ENCODE data around the gene SPATA1.

GRCh38 chr1:84478876-84479868, 27.0 kb upstream of the SPATA1 start, which contains the start of gene RPF1:
- TF ChIP-seq CTCF (conservative IDR thresholded peaks at IDR 0.05; ENCODE audit: low read length) (peak; percentile 23; the same call in 1 of the 2 replicates), EZH2phosphoT487 (IDR thresholded peaks at IDR 0.05; ENCODE audit: borderline replicate concordance, low read depth, low read length) (no peak)

Data from OCI-LY7 (cell line).